GM23248 (cell line): Measurements from ENCODE around the gene NSUN4.

Experiments
- EZH2 ChIP-seq: fragments of 200-600 bp; sonication (generic); IDR thresholded peaks from 2 replicates; pipeline ENCODE4 v1.6.1; 2018; ENCODE audit warnings: antibody characterized with exemption, mild to moderate bottlenecking; ENCODE audit not compliant: insufficient read depth, poor library complexity, severe bottlenecking
- EZH2phosphoT487 ChIP-seq: fragments of 200-600 bp; sonication (generic); IDR thresholded peaks from 2 replicates; pipeline ENCODE4 v1.6.1; 2018; ENCODE audit warnings: antibody characterized with exemption, moderate library complexity, mild to moderate bottlenecking, low read depth; ENCODE audit not compliant: insufficient read depth

- TF ChIP-seq EZH2: no peak
- no peak for TF ChIP-seq EZH2phosphoT487
Observed at GRCh38 chr1:46310321-46310720, 30.3 kb upstream of the NSUN4 start.
